ENCODE results near the gene RCC2. TPM values are rescaled to one million over a fixed set of nuclear protein-coding genes. Genes with fewer than 3 reads are reported as not detected.
"Not testable (repeated sequence)": the region's sequence is repeated elsewhere in the genome, so short reads cannot be mapped to it uniquely, and the experiment has no call there.

The RCC2 gene
- total RNA-seq, 2 experiments from 2014 or later: 107 to 120 TPM

- not testable (repeated sequence) for H3K4me1 Mint-ChIP-seq, ATAC-seq
Measured at GRCh38 chr1:17468357-17469265, 29.1 kb upstream of the RCC2 start.

GRCh38 chr1:17466359-17466758 is 26.9 kb upstream of the RCC2 start:
- H3K27ac Mint-ChIP-seq: no peak overlapping the region
- DNase-seq (no peak), ATAC-seq (no peak)
- no peak overlapping the region for H3K4me3 Mint-ChIP-seq
- H3K9me3 Mint-ChIP-seq (ENCODE audit: low read depth): no peaks in the 10 kb centered on the region
- no peaks in the 10 kb centered on the region for H3K4me1 Mint-ChIP-seq
- H3K36me3 Mint-ChIP-seq (ENCODE audit: low read depth): no peaks in the 10 kb centered on the region
- peaks cover 4% of the 10 kb centered on the region for H3K27me3 Mint-ChIP-seq
- CTCF ChIA-PET: no interaction called here
- POLR2A ChIA-PET: no interaction called here
- intact Hi-C loops (cut with DNase I, micrococcal nuclease): no loop called here

More at GRCh38 chr1:17468357-17469265, 29.1 kb upstream of the RCC2 start:
- DNase-seq; H3K36me3 Mint-ChIP-seq (ENCODE audit: low read depth); H3K27ac Mint-ChIP-seq; H3K9me3 Mint-ChIP-seq (ENCODE audit: low read depth); H3K27me3 Mint-ChIP-seq; H3K4me3 Mint-ChIP-seq; intact Hi-C loops (cut with DNase I, micrococcal nuclease): not testable (repeated sequence)
- POLR2A ChIA-PET: interaction anchor here (0.5 kb wide), 1 partner anchor 411 kb away, joined by 3 read pairs; no protein-coding TSS in a partner anchor
- CTCF ChIA-PET: interaction anchor here (0.7 to 1.0 kb wide), 2 partner anchors 17 to 1446 kb away, joined by 3 read pairs; no protein-coding TSS in a partner anchor

- no peaks in the 10 kb centered on the region for H3K4me1 Mint-ChIP-seq
- no peaks in the 10 kb centered on the region for H3K9me3 Mint-ChIP-seq (ENCODE audit: low read depth)
- intact Hi-C loops (cut with DNase I, micrococcal nuclease): no loop called here
- no peaks in the 10 kb centered on the region for H3K36me3 Mint-ChIP-seq (ENCODE audit: low read depth)
- no peak overlapping the region for H3K4me3 Mint-ChIP-seq
- H3K27me3 Mint-ChIP-seq: peaks cover 4% of the 10 kb centered on the region
- no peak for DNase-seq
- POLR2A ChIA-PET: no interaction called here
- no peak for ATAC-seq
- CTCF ChIA-PET: interaction anchor here (0.7 kb wide), 1 partner anchor 46 kb away, joined by 3 read pairs; no protein-coding TSS in a partner anchor
- no peak overlapping the region for H3K27ac Mint-ChIP-seq
Measured at GRCh38 chr1:17465228-17465627, 25.8 kb upstream of the RCC2 start.

- no peak for DNase-seq
- Mint-ChIP-seq H3K27ac (no peak overlapping the region), H3K9me3 (ENCODE audit: low read depth) (no peaks in the 10 kb centered on the region), H3K4me1 (no peaks in the 10 kb centered on the region), H3K27me3 (peaks cover 3% of the 10 kb centered on the region), H3K36me3 (ENCODE audit: low read depth) (no peaks in the 10 kb centered on the region), H3K4me3 (no peak overlapping the region)
- POLR2A ChIA-PET: no interaction called here
- intact Hi-C loops (cut with DNase I, micrococcal nuclease): no loop called here
- ATAC-seq: no peak
- CTCF ChIA-PET: no interaction called here
Measured at GRCh38 chr1:17463991-17464390, 24.5 kb upstream of the RCC2 start.

GRCh38 chr1:17462669-17463068 is 23.2 kb upstream of the RCC2 start:
- ATAC-seq (no peak), DNase-seq (no peak)
- intact Hi-C loops (cut with DNase I, micrococcal nuclease): no loop called here
- Mint-ChIP-seq H3K4me1 (no peaks in the 10 kb centered on the region), H3K36me3 (ENCODE audit: low read depth) (no peaks in the 10 kb centered on the region), H3K9me3 (ENCODE audit: low read depth) (no peaks in the 10 kb centered on the region), H3K27me3 (peaks cover 1% of the 10 kb centered on the region), H3K27ac (no peak overlapping the region), H3K4me3 (no peak overlapping the region)
- POLR2A ChIA-PET: no interaction called here
- CTCF ChIA-PET: no interaction called here

GRCh38 chr1:17460219-17460618 is 20.7 kb upstream of the RCC2 start:
- Mint-ChIP-seq H3K4me3 (no peak overlapping the region), H3K27ac (no peak overlapping the region), H3K4me1 (no peaks in the 10 kb centered on the region), H3K36me3 (ENCODE audit: low read depth) (no peaks in the 10 kb centered on the region), H3K9me3 (ENCODE audit: low read depth) (no peaks in the 10 kb centered on the region), H3K27me3 (peaks cover 1% of the 10 kb centered on the region)
- no peak for ATAC-seq
- ChIA-PET POLR2A (no interaction called here), CTCF (interaction anchor here (0.6 kb wide), 1 partner anchor 12 kb away, joined by 3 read pairs; no protein-coding TSS in a partner anchor)
- no peak for DNase-seq
- intact Hi-C loops (cut with DNase I, micrococcal nuclease): no loop called here

GRCh38 chr1:17458794-17459193 is 19.3 kb upstream of the RCC2 start:
- Mint-ChIP-seq H3K36me3 (ENCODE audit: low read depth) (no peaks in the 10 kb centered on the region), H3K27me3 (peaks cover 1% of the 10 kb centered on the region), H3K9me3 (ENCODE audit: low read depth) (no peaks in the 10 kb centered on the region), H3K4me1 (no peaks in the 10 kb centered on the region), H3K4me3 (no peak overlapping the region), H3K27ac (no peak overlapping the region)
- CTCF ChIA-PET: no interaction called here
- ATAC-seq (no peak), DNase-seq (no peak)
- POLR2A ChIA-PET: no interaction called here
- intact Hi-C loops (cut with DNase I, micrococcal nuclease): no loop called here

GRCh38 chr1:17452686-17453085 is 13.2 kb upstream of the RCC2 start:
- DNase-seq (no peak), ATAC-seq (no peak)
- intact Hi-C loops (cut with DNase I, micrococcal nuclease): no loop called here
- ChIA-PET CTCF (interaction anchor here (0.8 to 1.5 kb wide), 3 partner anchors 11 to 25 kb away, joined by 3 to 5 read pairs (median 3); no protein-coding TSS in a partner anchor), POLR2A (no interaction called here)
- no peak overlapping the region for H3K4me3 Mint-ChIP-seq
- no peaks in the 10 kb centered on the region for H3K4me1 Mint-ChIP-seq
- no peak overlapping the region for H3K27ac Mint-ChIP-seq
- H3K27me3 Mint-ChIP-seq: no peaks in the 10 kb centered on the region
- no peaks in the 10 kb centered on the region for H3K9me3 Mint-ChIP-seq (ENCODE audit: low read depth)
- H3K36me3 Mint-ChIP-seq (ENCODE audit: low read depth): no peaks in the 10 kb centered on the region

- DNase-seq; H3K4me3 Mint-ChIP-seq; intact Hi-C loops (cut with DNase I, micrococcal nuclease); POLR2A ChIA-PET; H3K9me3 Mint-ChIP-seq (ENCODE audit: low read depth); H3K4me1 Mint-ChIP-seq; ATAC-seq; H3K27ac Mint-ChIP-seq; H3K36me3 Mint-ChIP-seq (ENCODE audit: low read depth); H3K27me3 Mint-ChIP-seq: not testable (repeated sequence)
- CTCF ChIA-PET: interaction anchor here (0.8 to 1.5 kb wide), 2 partner anchors 10 to 25 kb away, joined by 3 to 5 read pairs; no protein-coding TSS in a partner anchor
Measured at GRCh38 chr1:17452203-17452602, 12.7 kb upstream of the RCC2 start.

- no peak overlapping the region for H3K27ac Mint-ChIP-seq
- no peaks in the 10 kb centered on the region for H3K4me1 Mint-ChIP-seq
- H3K9me3 Mint-ChIP-seq (ENCODE audit: low read depth): no peaks in the 10 kb centered on the region
- CTCF ChIA-PET: interaction anchor here (0.6 to 1.5 kb wide), 2 partner anchors 26 to 101 kb away, joined by 3 to 5 read pairs; no protein-coding TSS in a partner anchor
- intact Hi-C loops (cut with DNase I, micrococcal nuclease): no loop called here
- no peaks in the 10 kb centered on the region for H3K36me3 Mint-ChIP-seq (ENCODE audit: low read depth)
- ATAC-seq (no peak), DNase-seq (no peak)
- POLR2A ChIA-PET: no interaction called here
- H3K4me3 Mint-ChIP-seq: no peak overlapping the region
- H3K27me3 Mint-ChIP-seq: no peaks in the 10 kb centered on the region
Measured at GRCh38 chr1:17451731-17452130, 12.3 kb upstream of the RCC2 start.

- no peaks in the 10 kb centered on the region for H3K36me3 Mint-ChIP-seq (ENCODE audit: low read depth)
- ChIA-PET CTCF (interaction anchor here (1.1 kb wide), 1 partner anchor 12 kb away, joined by 4 read pairs; no protein-coding TSS in a partner anchor), POLR2A (no interaction called here)
- intact Hi-C loops (cut with DNase I, micrococcal nuclease): no loop called here
- no peak for DNase-seq
- no peaks in the 10 kb centered on the region for H3K27me3 Mint-ChIP-seq
- no peaks in the 10 kb centered on the region for H3K9me3 Mint-ChIP-seq (ENCODE audit: low read depth)
- no peaks in the 10 kb centered on the region for H3K4me1 Mint-ChIP-seq
- H3K27ac Mint-ChIP-seq: no peak overlapping the region
- ATAC-seq: no peak
- H3K4me3 Mint-ChIP-seq: no peak overlapping the region
Measured at GRCh38 chr1:17447501-17447992, 8.1 kb upstream of the RCC2 start.

GRCh38 chr1:17442841-17443240 is 3.4 kb upstream of the RCC2 start:
- POLR2A ChIA-PET: no interaction called here
- Mint-ChIP-seq H3K27me3 (no peaks in the 10 kb centered on the region), H3K4me3 (no peak overlapping the region), H3K4me1 (peaks cover 20% of the 10 kb centered on the region), H3K9me3 (ENCODE audit: low read depth) (no peaks in the 10 kb centered on the region), H3K36me3 (ENCODE audit: low read depth) (peaks cover 13% of the 10 kb centered on the region), H3K27ac (no peak overlapping the region)
- no peak for ATAC-seq
- CTCF ChIA-PET: interaction anchor here (1.3 to 1.4 kb wide), 2 partner anchors 35 to 243 kb away, joined by 3 read pairs; no protein-coding TSS in a partner anchor
- no peak for DNase-seq
- intact Hi-C loops (cut with DNase I, micrococcal nuclease): no loop called here
